Left lung (tissue), 10 donors: ENCODE measurements around the gene CORT. TPM values are rescaled to one million over a fixed set of nuclear protein-coding genes. Genes with fewer than 3 reads are reported as not detected.

ENCODE experiments used
- ATAC-seq: fragments of 200-7000 bp; cut with Tn5 transposase; one replicate; pipeline ENCODE4 v1.9.1; 2020; ENCODE audit warnings: moderate library complexity
- DNase-seq, 4 donors: peaks; one replicate each; pipeline ENCODE4 v3.0.0-alpha.2; 2013 to 2020
- H3K27ac ChIP-seq, 2 donors: fragments of 200-600 bp; sonication (generic) in 1 of 2; one replicate each; pipeline versions ENCODE4 v1.5.0 to v1.8.0; 2020 to 2021
- H3K27me3 ChIP-seq, 2 donors: fragments of 200-600 bp; sonication (generic) in 1 of 2; one replicate each; pipeline versions ENCODE4 v1.5.0 to v1.8.0; 2020 to 2021
- H3K36me3 ChIP-seq, 2 donors: fragments of 200-600 bp; sonication (generic) in 1 of 2; one replicate each; pipeline versions ENCODE4 v1.5.0 to v1.8.0; 2020 to 2021
- H3K4me1 ChIP-seq, 2 donors: fragments of 200-600 bp; one replicate each; pipeline ENCODE4 v1.8.0; 2021
- H3K4me3 ChIP-seq, 2 donors: fragments of 200-600 bp; sonication (generic) in 1 of 2; one replicate each; pipeline versions ENCODE4 v1.5.0 to v1.8.0; 2020 to 2021; ENCODE audit warnings: mild to moderate bottlenecking in 1 of 2
- H3K9me3 ChIP-seq, 2 donors: fragments of 200-600 bp; sonication (generic) in 1 of 2; one replicate each; pipeline versions ENCODE4 v1.5.0 to v1.8.0; 2020 to 2021
- intact Hi-C, 2 donors: fragments of 100-400 bp; cut with DNase I; formaldehyde crosslinking; loops; one replicate each; pipeline versions ENCODE4 v1.11.2 to v1.14.2; 2022
- polyA plus RNA-seq, 6 donors: library from polyadenylated mRNA; unstranded; fragments of 120-200 nt; gene quantifications; one replicate each; pipeline ENCODE4 v1.2.1, GENCODE V29; 2013; ENCODE audit not compliant: insufficient read length in 6 of 6
- total RNA-seq, 2 donors: library from RNA; stranded (reverse); fragmentation: NEBNext Ultra II Directional; extraction: Animal tissue kit (Norgen Biotek cat#: 25700); gene quantifications; one replicate each; pipeline ENCODE4 v1.2.1, GENCODE V29; 2021
- TF ChIP-seq, protein P1 (sequence below), 2 donors: fragments of 200-600 bp; sonication (generic) in 1 of 2; IDR thresholded peaks; one replicate each; pipeline versions ENCODE4 v1.5.0 to v1.8.0; 2021; ENCODE audit warnings: antibody characterized with exemption in 2 of 2
- donor health status: DM: no; HTN: yes; CAD: no.
- donor health status: DM: no; HTN: no; CAD: no.

The CORT gene
- total and polyA plus RNA-seq, 8 donors = 0.37 to 1.9 (median 1.6) TPM

DNA sequence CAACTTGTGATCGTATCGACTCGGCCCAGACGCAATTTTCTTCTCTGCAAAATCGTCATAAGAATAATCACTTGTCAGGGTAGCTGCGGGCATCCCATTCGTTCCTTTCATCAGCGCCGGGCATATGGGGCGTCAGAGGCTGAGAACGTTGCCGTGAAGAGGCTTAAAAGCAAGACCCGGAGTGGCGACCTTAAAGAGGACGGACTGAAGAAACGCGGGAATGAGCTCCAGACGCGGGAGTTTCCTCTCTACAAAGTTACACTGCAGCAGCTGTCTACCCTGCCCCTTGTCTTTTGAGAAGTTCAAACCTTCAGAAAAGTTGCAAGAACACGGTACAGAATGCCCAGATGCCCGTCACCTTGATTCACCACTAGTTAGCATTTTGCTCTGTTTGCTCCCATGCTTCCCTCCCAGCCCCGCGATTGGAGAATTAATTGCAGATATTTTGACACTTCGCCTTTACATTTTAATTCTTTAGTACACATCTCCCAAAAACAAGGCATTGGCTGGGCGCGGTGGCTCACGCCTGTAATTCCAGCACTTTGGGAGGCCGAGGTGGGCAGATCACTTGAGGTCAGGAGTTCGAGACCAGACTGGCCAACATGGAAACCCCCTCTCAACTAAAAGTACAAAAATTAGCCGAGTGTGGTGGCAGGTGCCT lies 18.6 kb upstream of the CORT start:
- Histone ChIP-seq H3K4me3 (peak overlapping the region; percentile 85 to 87), H3K27me3 (no peaks in the 10 kb centered on the region), H3K27ac (peak overlapping the region in 1 of 2 donors; percentile 74), H3K4me1 (peaks cover 7 to 26% of the 10 kb centered on the region in 2 donors), H3K36me3 (no peaks in the 10 kb centered on the region), H3K9me3 (no peaks in the 10 kb centered on the region)
- TF ChIP-seq, protein P1, sequence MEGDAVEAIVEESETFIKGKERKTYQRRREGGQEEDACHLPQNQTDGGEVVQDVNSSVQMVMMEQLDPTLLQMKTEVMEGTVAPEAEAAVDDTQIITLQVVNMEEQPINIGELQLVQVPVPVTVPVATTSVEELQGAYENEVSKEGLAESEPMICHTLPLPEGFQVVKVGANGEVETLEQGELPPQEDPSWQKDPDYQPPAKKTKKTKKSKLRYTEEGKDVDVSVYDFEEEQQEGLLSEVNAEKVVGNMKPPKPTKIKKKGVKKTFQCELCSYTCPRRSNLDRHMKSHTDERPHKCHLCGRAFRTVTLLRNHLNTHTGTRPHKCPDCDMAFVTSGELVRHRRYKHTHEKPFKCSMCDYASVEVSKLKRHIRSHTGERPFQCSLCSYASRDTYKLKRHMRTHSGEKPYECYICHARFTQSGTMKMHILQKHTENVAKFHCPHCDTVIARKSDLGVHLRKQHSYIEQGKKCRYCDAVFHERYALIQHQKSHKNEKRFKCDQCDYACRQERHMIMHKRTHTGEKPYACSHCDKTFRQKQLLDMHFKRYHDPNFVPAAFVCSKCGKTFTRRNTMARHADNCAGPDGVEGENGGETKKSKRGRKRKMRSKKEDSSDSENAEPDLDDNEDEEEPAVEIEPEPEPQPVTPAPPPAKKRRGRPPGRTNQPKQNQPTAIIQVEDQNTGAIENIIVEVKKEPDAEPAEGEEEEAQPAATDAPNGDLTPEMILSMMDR (IDR thresholded peaks at IDR 0.05) = no peak
- intact Hi-C loops = loop anchor here in 1 of 2 donors (10.0 kb wide), 1 partner anchor 64 kb away; no protein-coding TSS in a partner anchor
- DNase-seq (no peak), ATAC-seq (no peak)

GRCh38 chr1:10432910-10433700 lies 16.7 kb upstream of the CORT start:
- Histone ChIP-seq H3K9me3 (no peaks in the 10 kb centered on the region), H3K4me1 (peaks cover 7 to 26% of the 10 kb centered on the region in 2 donors), H3K27ac (no peak overlapping the region), H3K36me3 (no peaks in the 10 kb centered on the region), H3K4me3 (no peak overlapping the region), H3K27me3 (no peaks in the 10 kb centered on the region)
- intact Hi-C loops = loop anchor here in 1 of 2 donors (10.0 kb wide), 1 partner anchor 62 kb away; no protein-coding TSS in a partner anchor
- TF ChIP-seq, protein P1 (IDR thresholded peaks at IDR 0.05) = no peak
- ATAC-seq = no peak
- DNase-seq = no peak

DNA sequence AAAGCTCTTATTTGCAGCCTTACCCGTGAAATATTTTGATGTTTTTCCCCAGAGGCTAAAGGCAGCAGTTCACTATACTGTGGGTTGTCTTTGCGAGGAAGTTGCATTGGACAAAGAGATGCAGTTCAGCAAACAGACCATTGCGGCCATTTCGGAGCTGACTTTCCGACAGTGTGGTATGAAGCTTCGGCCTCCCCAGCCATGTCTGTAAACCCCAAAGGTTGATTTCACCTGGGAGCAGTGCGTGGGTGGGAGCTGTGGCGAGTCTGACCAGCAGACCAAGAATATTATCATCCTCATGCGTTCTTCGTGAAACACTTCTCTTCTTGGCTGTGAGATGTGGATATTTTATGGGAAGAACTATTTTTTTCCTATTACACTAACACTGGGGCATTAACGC lies 16.0 kb upstream of the CORT start:
- no peak overlapping the region for H3K4me3 ChIP-seq
- H3K27me3 ChIP-seq = no peaks in the 10 kb centered on the region
- TF ChIP-seq, protein P1 (IDR thresholded peaks at IDR 0.05) = no peak
- no peaks in the 10 kb centered on the region for H3K9me3 ChIP-seq
- DNase-seq (no peak), ATAC-seq (no peak)
- no peaks in the 10 kb centered on the region for H3K36me3 ChIP-seq
- H3K4me1 ChIP-seq = peaks cover 7 to 26% of the 10 kb centered on the region in 2 donors
- intact Hi-C loops = loop anchor here in 1 of 2 donors (10.0 kb wide), 1 partner anchor 61 kb away; no protein-coding TSS in a partner anchor
- no peak overlapping the region for H3K27ac ChIP-seq

GRCh38 chr1:10434590-10434989 lies 15.2 kb upstream of the CORT start:
- Histone ChIP-seq H3K4me1 (peaks cover 7 to 23% of the 10 kb centered on the region in 2 donors), H3K9me3 (no peaks in the 10 kb centered on the region), H3K36me3 (no peaks in the 10 kb centered on the region), H3K4me3 (no peak overlapping the region), H3K27me3 (no peaks in the 10 kb centered on the region), H3K27ac (no peak overlapping the region)
- TF ChIP-seq, protein P1 (IDR thresholded peaks at IDR 0.05) = no peak
- DNase-seq = no peak
- intact Hi-C loops = loop anchor here in 1 of 2 donors (10.0 kb wide), 1 partner anchor 60 kb away; no protein-coding TSS in a partner anchor
- no peak for ATAC-seq

DNA sequence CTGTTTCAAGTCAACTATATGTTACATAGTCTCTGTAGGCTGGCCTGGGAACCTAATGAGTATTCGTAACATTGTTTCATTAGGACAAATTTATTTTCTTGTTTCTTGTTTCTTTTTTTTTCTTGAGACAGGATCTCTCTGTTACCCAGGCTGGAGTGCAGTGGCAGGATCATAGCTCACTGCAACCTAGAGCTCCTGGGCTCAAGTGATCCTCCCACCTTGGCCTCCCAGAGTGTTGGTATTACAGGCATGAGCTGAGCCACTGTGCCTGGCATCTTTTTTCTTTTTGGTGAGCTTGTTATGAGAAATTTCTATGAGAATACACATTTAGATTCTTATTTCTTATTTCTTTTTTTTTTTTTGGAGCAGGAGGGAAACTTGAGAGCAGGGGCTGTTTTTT lies 12.8 kb upstream of the CORT start:
- no peaks in the 10 kb centered on the region for H3K9me3 ChIP-seq
- H3K4me3 ChIP-seq = no peak overlapping the region
- no peak for ATAC-seq
- H3K4me1 ChIP-seq = peaks cover 0 to 1% of the 10 kb centered on the region in 2 donors
- TF ChIP-seq, protein P1 (IDR thresholded peaks at IDR 0.05) = no peak
- H3K27me3 ChIP-seq = no peaks in the 10 kb centered on the region
- peaks cover 0 to 10% of the 10 kb centered on the region in 2 donors for H3K36me3 ChIP-seq
- no peak for DNase-seq
- intact Hi-C loops = loop anchor here in 1 of 2 donors (10.0 kb wide), 1 partner anchor 58 kb away; no protein-coding TSS in a partner anchor
- H3K27ac ChIP-seq = no peak overlapping the region
